Measurements from ENCODE around the gene ENPP6.

The ENPP6 gene

GRCh38 chr4:184190711-184191110, 27.0 kb downstream of the ENPP6 start:
- DNase-seq (ENCODE audit: low read depth) = no peak

- DNase-seq (ENCODE audit: low read depth) = no peak
Observed at GRCh38 chr4:184189966-184190365, 27.7 kb downstream of the ENPP6 start.

GRCh38 chr4:184188443-184189400, 29.0 kb downstream of the ENPP6 start:
- no peak for DNase-seq (ENCODE audit: low read depth)

GRCh38 chr4:184177271-184177670, 40.4 kb downstream of the ENPP6 start:
- no peak for DNase-seq (ENCODE audit: low read depth)

GRCh38 chr4:184174571-184175488, 42.8 kb downstream of the ENPP6 start:
- DNase-seq (ENCODE audit: low read depth) = no peak

- DNase-seq (ENCODE audit: low read depth) = no peak
Observed at GRCh38 chr4:184171011-184171410, 46.7 kb downstream of the ENPP6 start.

- DNase-seq (ENCODE audit: low read depth) = no peak
Observed at GRCh38 chr4:184169225-184169867, 48.3 kb downstream of the ENPP6 start.

- DNase-seq (ENCODE audit: low read depth) = no peak
Observed at GRCh38 chr4:184168406-184169019, 49.2 kb downstream of the ENPP6 start.

GRCh38 chr4:184167576-184167975, 50.1 kb downstream of the ENPP6 start:
- DNase-seq (ENCODE audit: low read depth) = no peak

GRCh38 chr4:184166736-184167135, 50.9 kb downstream of the ENPP6 start:
- DNase-seq (ENCODE audit: low read depth) = no peak

GRCh38 chr4:184165291-184165690, 52.4 kb downstream of the ENPP6 start:
- no peak for DNase-seq (ENCODE audit: low read depth)

- DNase-seq (ENCODE audit: low read depth) = no peak
Observed at GRCh38 chr4:184163813-184164212, 53.9 kb downstream of the ENPP6 start.

- DNase-seq (ENCODE audit: low read depth) = no peak
Observed at GRCh38 chr4:184162596-184162995, 55.1 kb downstream of the ENPP6 start.

- DNase-seq (ENCODE audit: low read depth) = no peak
Observed at GRCh38 chr4:184157322-184157721, 60.4 kb downstream of the ENPP6 start.

- no peak for DNase-seq (ENCODE audit: low read depth)
Observed at GRCh38 chr4:184156163-184156920, 61.3 kb downstream of the ENPP6 start.

- DNase-seq (ENCODE audit: low read depth) = no peak
Observed at GRCh38 chr4:184154199-184154598, 63.5 kb downstream of the ENPP6 start.

GRCh38 chr4:184153781-184154180, 63.9 kb downstream of the ENPP6 start:
- DNase-seq (ENCODE audit: low read depth) = no peak

- DNase-seq (ENCODE audit: low read depth) = no peak
Observed at GRCh38 chr4:184151988-184152485, 65.6 kb downstream of the ENPP6 start.

GRCh38 chr4:184150102-184150839, 67.4 kb downstream of the ENPP6 start:
- no peak for DNase-seq (ENCODE audit: low read depth)
